ENCODE data around the gene TM7SF2. TPM values are rescaled to one million over a fixed set of nuclear protein-coding genes. Genes with fewer than 3 reads are reported as not detected.

Gene TM7SF2
- total RNA-seq, 1 experiment from 2014 or later = 37.8 TPM

- Histone ChIP-seq H3K4me3 (ENCODE audit: low read depth, low read length, poor library complexity, severe bottlenecking) (no peak overlapping the region), H3K9me3 (ENCODE audit: low read depth, low read length, poor library complexity, severe bottlenecking) (no peaks in the 10 kb centered on the region), H3K36me3 (ENCODE audit: insufficient read depth, low read length, poor library complexity, severe bottlenecking) (no peaks in the 10 kb centered on the region), H3K4me1 (ENCODE audit: insufficient read depth, low read length, poor library complexity, severe bottlenecking) (no peaks in the 10 kb centered on the region), H3K27ac (ENCODE audit: low read depth, low read length, poor library complexity, severe bottlenecking) (no peak overlapping the region), H3K27me3 (replicated peaks; ENCODE audit: insufficient read depth, low read depth, low read length, poor library complexity) (no peaks in the 10 kb centered on the region)
- intact Hi-C loops (cut with micrococcal nuclease; ENCODE audit: unreplicated experiment) = no loop called here
- POLR2A ChIA-PET (ENCODE audit: low non-redundant PET) = no interaction called here
- DNase-seq (ENCODE audit: low spot score) = no peak
- CTCF ChIA-PET = no interaction called here
- BruUV-seq (replicated peaks) = no TSS peak
- TF ChIP-seq EZH2 (IDR thresholded peaks at IDR 0.05; ENCODE audit: borderline replicate concordance, low read depth, low read length, poor library complexity, severe bottlenecking) (no peak), CTCF (conservative IDR thresholded peaks at IDR 0.05; ENCODE audit: low read depth, low read length) (no peak)
Measured at GRCh38 chr11:65156256-65156655, 44.6 kb downstream of the TM7SF2 start.

- no peaks in the 10 kb centered on the region for H3K27me3 ChIP-seq (replicated peaks; ENCODE audit: insufficient read depth, low read depth, low read length, poor library complexity)
- no peak for DNase-seq (ENCODE audit: low spot score)
- ChIA-PET CTCF (interaction anchor here (0.7 kb wide), 1 partner anchor 18 kb away, joined by 4 read pairs; no protein-coding TSS in a partner anchor), POLR2A (ENCODE audit: low non-redundant PET) (no interaction called here)
- H3K36me3 ChIP-seq (ENCODE audit: insufficient read depth, low read length, poor library complexity, severe bottlenecking) = no peaks in the 10 kb centered on the region
- intact Hi-C loops (cut with micrococcal nuclease; ENCODE audit: unreplicated experiment) = no loop called here
- no peak overlapping the region for H3K27ac ChIP-seq (ENCODE audit: low read depth, low read length, poor library complexity, severe bottlenecking)
- no TSS peak for BruUV-seq (replicated peaks)
- no peak for TF ChIP-seq EZH2 (IDR thresholded peaks at IDR 0.05; ENCODE audit: borderline replicate concordance, low read depth, low read length, poor library complexity, severe bottlenecking)
- TF ChIP-seq CTCF (conservative IDR thresholded peaks at IDR 0.05; ENCODE audit: low read depth, low read length) = no peak
- no peaks in the 10 kb centered on the region for H3K9me3 ChIP-seq (ENCODE audit: low read depth, low read length, poor library complexity, severe bottlenecking)
- H3K4me1 ChIP-seq (ENCODE audit: insufficient read depth, low read length, poor library complexity, severe bottlenecking) = no peaks in the 10 kb centered on the region
- no peak overlapping the region for H3K4me3 ChIP-seq (ENCODE audit: low read depth, low read length, poor library complexity, severe bottlenecking)
Measured at GRCh38 chr11:65156926-65157325, 45.3 kb downstream of the TM7SF2 start.

GRCh38 chr11:65157336-65157735, 45.7 kb downstream of the TM7SF2 start:
- H3K27ac ChIP-seq (ENCODE audit: low read depth, low read length, poor library complexity, severe bottlenecking) = no peak overlapping the region
- CTCF ChIA-PET = interaction anchor here (0.7 kb wide), 1 partner anchor 18 kb away, joined by 4 read pairs; no protein-coding TSS in a partner anchor
- H3K4me1 ChIP-seq (ENCODE audit: insufficient read depth, low read length, poor library complexity, severe bottlenecking) = no peaks in the 10 kb centered on the region
- intact Hi-C loops (cut with micrococcal nuclease; ENCODE audit: unreplicated experiment) = no loop called here
- POLR2A ChIA-PET (ENCODE audit: low non-redundant PET) = no interaction called here
- H3K9me3 ChIP-seq (ENCODE audit: low read depth, low read length, poor library complexity, severe bottlenecking) = no peaks in the 10 kb centered on the region
- no peaks in the 10 kb centered on the region for H3K27me3 ChIP-seq (replicated peaks; ENCODE audit: insufficient read depth, low read depth, low read length, poor library complexity)
- no peak overlapping the region for H3K4me3 ChIP-seq (ENCODE audit: low read depth, low read length, poor library complexity, severe bottlenecking)
- no TSS peak for BruUV-seq (replicated peaks)
- TF ChIP-seq CTCF (conservative IDR thresholded peaks at IDR 0.05; ENCODE audit: low read depth, low read length) (no peak), EZH2 (IDR thresholded peaks at IDR 0.05; ENCODE audit: borderline replicate concordance, low read depth, low read length, poor library complexity, severe bottlenecking) (no peak)
- H3K36me3 ChIP-seq (ENCODE audit: insufficient read depth, low read length, poor library complexity, severe bottlenecking) = no peaks in the 10 kb centered on the region
- DNase-seq (ENCODE audit: low spot score) = no peak
